ENCODE data around the gene TSHZ2. TPM values are rescaled to one million over a fixed set of nuclear protein-coding genes. Genes with fewer than 3 reads are reported as not detected.
"Not testable (repeated sequence)": the region's sequence is repeated elsewhere in the genome, so short reads cannot be mapped to it uniquely, and the experiment has no call there.

TSHZ2 gene
- total RNA-seq, 1 donor from 2014 or later, result 33.1 TPM

GRCh38 chr20:53399083-53399482 is 426.9 kb downstream of the TSHZ2 start:
- ATAC-seq, result no peak
- intact Hi-C loops (cut with DNase I), result no loop called here

GRCh38 chr20:53399592-53400335 is 427.6 kb downstream of the TSHZ2 start:
- DNase-seq (ENCODE audit: low spot score) (no peak), ATAC-seq (peak; percentile 20)
- intact Hi-C loops (cut with DNase I), result no loop called here

More at GRCh38 chr20:53399083-53399482, 426.9 kb downstream of the TSHZ2 start:
- DNase-seq (ENCODE audit: low spot score), result no peak

- no peak for DNase-seq (ENCODE audit: low spot score)
- ATAC-seq, result no peak
- intact Hi-C loops (cut with DNase I), result no loop called here
Observed at GRCh38 chr20:53402233-53403005, 430.3 kb downstream of the TSHZ2 start.

GRCh38 chr20:53403029-53403428 is 430.9 kb downstream of the TSHZ2 start:
- no peak for DNase-seq (ENCODE audit: low spot score)
- no peak for ATAC-seq
- intact Hi-C loops (cut with DNase I), result no loop called here

GRCh38 chr20:53405139-53405538 is 433.0 kb downstream of the TSHZ2 start:
- DNase-seq (ENCODE audit: low spot score) (no peak), ATAC-seq (no peak)
- intact Hi-C loops (cut with DNase I), result no loop called here

- ATAC-seq, result no peak
- no peak for DNase-seq (ENCODE audit: low spot score)
- intact Hi-C loops (cut with DNase I), result no loop called here
Observed at GRCh38 chr20:53406580-53406979, 434.4 kb downstream of the TSHZ2 start.

GRCh38 chr20:53408691-53409446 is 436.7 kb downstream of the TSHZ2 start:
- intact Hi-C loops (cut with DNase I), result no loop called here
- ATAC-seq (peak; percentile 74), DNase-seq (ENCODE audit: low spot score) (no peak)

GRCh38 chr20:53409447-53409717 is 437.2 kb downstream of the TSHZ2 start:
- intact Hi-C loops (cut with DNase I), result no loop called here
- no peak for DNase-seq (ENCODE audit: low spot score)
- ATAC-seq, result no peak

- DNase-seq (ENCODE audit: low spot score), result no peak
Observed at GRCh38 chr20:53411129-53411528, 439.0 kb downstream of the TSHZ2 start.

GRCh38 chr20:53411891-53412290 is 439.7 kb downstream of the TSHZ2 start:
- DNase-seq (ENCODE audit: low spot score) (no peak), ATAC-seq (no peak)
- intact Hi-C loops (cut with DNase I), result no loop called here

More at GRCh38 chr20:53411129-53411528, 439.0 kb downstream of the TSHZ2 start:
- intact Hi-C loops (cut with DNase I), result no loop called here
- no peak for ATAC-seq

- DNase-seq (ENCODE audit: low spot score) (no peak), ATAC-seq (peak; percentile 60)
- intact Hi-C loops (cut with DNase I), result no loop called here
Observed at GRCh38 chr20:53412577-53413185, 440.5 kb downstream of the TSHZ2 start.

- intact Hi-C loops (cut with DNase I), result no loop called here
- DNase-seq (ENCODE audit: low spot score) (no peak), ATAC-seq (no peak)
Observed at GRCh38 chr20:53413186-53413631, 441.1 kb downstream of the TSHZ2 start.

- ATAC-seq; DNase-seq (ENCODE audit: low spot score); intact Hi-C loops (cut with DNase I): not testable (repeated sequence)
Observed at GRCh38 chr20:53413845-53414244, 441.7 kb downstream of the TSHZ2 start.

- intact Hi-C loops (cut with DNase I), result no loop called here
- DNase-seq (ENCODE audit: low spot score) (no peak), ATAC-seq (no peak)
Observed at GRCh38 chr20:53419693-53420460, 447.7 kb downstream of the TSHZ2 start.

GRCh38 chr20:53421343-53421742 is 449.2 kb downstream of the TSHZ2 start:
- DNase-seq (ENCODE audit: low spot score) (no peak), ATAC-seq (no peak)
- intact Hi-C loops (cut with DNase I), result no loop called here

- intact Hi-C loops (cut with DNase I), result no loop called here
- ATAC-seq, result no peak
- no peak for DNase-seq (ENCODE audit: low spot score)
Observed at GRCh38 chr20:53422039-53422438, 449.9 kb downstream of the TSHZ2 start.

GRCh38 chr20:53423587-53424146 is 451.5 kb downstream of the TSHZ2 start:
- intact Hi-C loops (cut with DNase I), result no loop called here
- DNase-seq (ENCODE audit: low spot score) (no peak), ATAC-seq (no peak)

- intact Hi-C loops (cut with DNase I), result no loop called here
- DNase-seq (ENCODE audit: low spot score), result no peak
- no peak for ATAC-seq
Observed at GRCh38 chr20:53425481-53425880, 453.3 kb downstream of the TSHZ2 start.
